Ovary (tissue), 9 donors: ENCODE data around the gene PKMYT1. TPM values are rescaled to one million over a fixed set of nuclear protein-coding genes. Genes with fewer than 3 reads are reported as not detected.

Source experiments
- DNase-seq, 5 donors: peaks; one replicate each; pipeline ENCODE4 v3.0.0-alpha.2; 2019 to 2020
- H3K27ac ChIP-seq, 2 donors: fragments of 200-600 bp; one replicate each; pipeline versions ENCODE4 v1.5.1 to v1.8.0; 2019 to 2022
- H3K27me3 ChIP-seq: fragments of 200-600 bp; one replicate; pipeline ENCODE4 v1.8.0; 2022
- H3K36me3 ChIP-seq: fragments of 200-600 bp; sonication (generic); one replicate; pipeline ENCODE4 v1.5.1; 2019
- H3K4me1 ChIP-seq: one replicate; pipeline ENCODE4 v1.8.1; 2013; ENCODE audit warnings: mild to moderate bottlenecking, moderate library complexity; ENCODE audit not compliant: insufficient read depth
- H3K4me3 ChIP-seq: fragments of 200-600 bp; sonication (generic); one replicate; pipeline ENCODE4 v1.5.1; 2017
- H3K9me3 ChIP-seq, 2 donors: fragments of 200-600 bp in 1 of 2; sonication (generic) in 1 of 2; one replicate each; pipeline versions ENCODE4 v1.5.1 to v1.8.1; 2013 to 2019; ENCODE audit warnings: mild to moderate bottlenecking in 1 of 2, moderate library complexity in 1 of 2
- CTCF ChIP-seq, 3 donors: fragments of 450-650 bp in 2 of 3; fragments of 200-600 bp in 1 of 3; IDR thresholded peaks; one replicate each; pipeline versions ENCODE4 v1.5.1 to v1.8.0; 2016 to 2022; ENCODE audit warnings: antibody characterized with exemption in 3 of 3, mild to moderate bottlenecking in 1 of 3
- EP300 ChIP-seq: sonication (generic); formaldehyde crosslinking; IDR thresholded peaks from one replicate; pipeline ENCODE4 v1.6.1; 2017; ENCODE audit warnings: antibody characterized with exemption
- POLR2A ChIP-seq: fragments of 450-650 bp; IDR thresholded peaks from one replicate; pipeline ENCODE4 v1.6.1; 2017; ENCODE audit warnings: antibody characterized with exemption, mild to moderate bottlenecking, moderate library complexity
- WGBS, 3 donors: extraction: QIAGEN DNeasy Blood & Tissue Kit in 1 of 3; methylation state at CpG; one replicate each; pipeline versions ENCODE4 v1.1.5 to v1.1.7; 2013 to 2017; 5-methylcytosine and 5-hydroxymethylcytosine counted together
- intact Hi-C, 4 donors: fragments of 100-400 bp; cut with DNase I; formaldehyde crosslinking; loops; one replicate each; pipeline versions ENCODE4 v1.11.0 to v1.15.1; 2022 to 2023
- polyA plus RNA-seq, 2 donors: library from polyadenylated mRNA; stranded (reverse); fragments of 200-250 nt in 1 of 2; fragments of 350-450 nt in 1 of 2; fragmentation: Illumina TruSeq in 1 of 2; extraction: RNeasy Lipid Tissue Mini Kit (QIAGEN cat#74804) in 1 of 2; gene quantifications; one replicate each; pipeline ENCODE4 v1.2.3, GENCODE V29; 2013 to 2014
- total RNA-seq, 7 donors: library from RNA; depleted of rRNA in 2 of 7; stranded (reverse); fragments of >200 nt in 2 of 7; fragmentation: NEBNext Ultra II Directional in 3 of 7; extraction: Animal tissue kit (Norgen Biotek cat#: 25700) in 3 of 7; gene quantifications; one replicate each; pipeline versions ENCODE4 v1.1.0 to v1.2.4, GENCODE V29; 2016 to 2023
- donor health status: DM: no; HTN: no; CAD: no; lungs with moderate emphysema.
- donor health status: DM: no; HTN: no; CAD: no.
- donor health status: Bipolar disorder and iron deficiency.
- donor health status: DM: yes; HTN: yes; CAD: no.
- donor health status: DM: no; HTN: no; CAD: no.
- donor health status: DM: yes; HTN: yes; CAD: no.

Gene PKMYT1
- total and polyA plus RNA-seq, 9 donors = 0.23 to 2.6 (median 0.86) TPM; not detected in 3

GRCh38 chr16:2987286-2987685, 7.0 kb upstream of the PKMYT1 start:
- TF ChIP-seq CTCF (IDR thresholded peaks at IDR 0.05) (no peak), EP300 (no peak), POLR2A (no peak)
- H3K36me3 ChIP-seq = no peaks in the 10 kb centered on the region
- DNase-seq = no peak
- peaks cover 2% of the 10 kb centered on the region for H3K4me1 ChIP-seq
- WGBS, 3 donors = 87 to 88% (median 88%) methylated on average over 9 of the region's 9 CpGs
- H3K9me3 ChIP-seq = no peaks in the 10 kb centered on the region
- H3K27ac ChIP-seq = no peak overlapping the region
- intact Hi-C loops = no loop called here
- H3K4me3 ChIP-seq = no peak overlapping the region
- H3K27me3 ChIP-seq = no peaks in the 10 kb centered on the region

GRCh38 chr16:2986623-2987188, 6.5 kb upstream of the PKMYT1 start:
- Histone ChIP-seq H3K9me3 (no peaks in the 10 kb centered on the region), H3K27ac (no peak overlapping the region), H3K27me3 (no peaks in the 10 kb centered on the region), H3K4me3 (no peak overlapping the region), H3K4me1 (peaks cover 2% of the 10 kb centered on the region), H3K36me3 (no peaks in the 10 kb centered on the region)
- 70 to 83% (median 71%) methylated on average over 15 to 17 of the region's 17 CpGs for WGBS, 3 donors
- intact Hi-C loops = no loop called here
- DNase-seq = no peak
- TF ChIP-seq POLR2A = no peak
- no peak for TF ChIP-seq CTCF (IDR thresholded peaks at IDR 0.05)
- no peak for TF ChIP-seq EP300

- Histone ChIP-seq H3K4me1 (peaks cover 7% of the 10 kb centered on the region), H3K27ac (no peak overlapping the region), H3K36me3 (no peaks in the 10 kb centered on the region), H3K9me3 (no peaks in the 10 kb centered on the region), H3K4me3 (no peak overlapping the region), H3K27me3 (no peaks in the 10 kb centered on the region)
- intact Hi-C loops = no loop called here
- WGBS, 3 donors = 63 to 74% (median 70%) methylated on average over 15 of the region's 15 CpGs
- no peak for DNase-seq
- TF ChIP-seq EP300 = no peak
- no peak for TF ChIP-seq CTCF (IDR thresholded peaks at IDR 0.05)
- TF ChIP-seq POLR2A = no peak
These were observed 5.7 kb upstream of the PKMYT1 start for GRCh38 chr16:2985893-2986355.

GRCh38 chr16:2985462-2985861, 5.2 kb upstream of the PKMYT1 start:
- no peak for TF ChIP-seq EP300
- TF ChIP-seq POLR2A = no peak
- TF ChIP-seq CTCF (IDR thresholded peaks at IDR 0.05) = no peak
- H3K27me3 ChIP-seq = no peaks in the 10 kb centered on the region
- 15 to 47% (median 16%) methylated on average over 9 of the region's 9 CpGs for WGBS, 3 donors
- H3K36me3 ChIP-seq = no peaks in the 10 kb centered on the region
- H3K27ac ChIP-seq = no peak overlapping the region
- H3K4me1 ChIP-seq = peaks cover 8% of the 10 kb centered on the region
- DNase-seq = no peak
- intact Hi-C loops = no loop called here
- no peaks in the 10 kb centered on the region for H3K9me3 ChIP-seq
- H3K4me3 ChIP-seq = no peak overlapping the region
